Activated CD8-positive, alpha-beta T cell treated with anti-CD3 and anti-CD28 coated beads for 36 hours (primary cell): ENCODE measurements around the gene NTRK2. TPM values are rescaled to one million over a fixed set of nuclear protein-coding genes. Genes with fewer than 3 reads are reported as not detected.

ENCODE experiments used
- ATAC-seq: fragments of 200-7000 bp; cut with Tn5 transposase; one replicate; pipeline ENCODE4 v1.10.0; 2021; ENCODE audit warnings: mild to moderate bottlenecking, moderate library complexity
- CTCF ChIA-PET: fragments of 350-600 bp; sonication (Branson Sonifier 250); formaldehyde crosslinking; loops from one replicate; lab custom pipeline; 2021; ENCODE audit warnings: antibody characterized with exemption; lab: Charles Lee
- POLR2A ChIA-PET: fragments of 350-600 bp; sonication (Branson Sonifier 250); formaldehyde crosslinking; loops from one replicate; lab custom pipeline; 2021; ENCODE audit warnings: antibody characterized with exemption; lab: Charles Lee
- DNase-seq: peaks from one replicate; pipeline ENCODE4 v3.0.0-alpha.2; 2020
- H3K27ac Mint-ChIP-seq: one replicate; pipeline ENCODE4 v1.8.0; 2021; ENCODE audit warnings: mild to moderate bottlenecking, mixed read lengths
- H3K27me3 Mint-ChIP-seq: one replicate; pipeline ENCODE4 v1.8.0; 2021; ENCODE audit warnings: mixed read lengths
- H3K36me3 Mint-ChIP-seq: one replicate; pipeline ENCODE4 v1.8.0; 2021; ENCODE audit warnings: low read depth, mixed read lengths
- H3K4me1 Mint-ChIP-seq: one replicate; pipeline ENCODE4 v1.8.0; 2021; ENCODE audit warnings: low read depth, mixed read lengths
- H3K4me3 Mint-ChIP-seq: one replicate; pipeline ENCODE4 v1.8.0; 2021; ENCODE audit warnings: mild to moderate bottlenecking, moderate library complexity, mixed read lengths
- H3K9me3 Mint-ChIP-seq: one replicate; pipeline ENCODE4 v1.8.0; 2021; ENCODE audit warnings: mixed read lengths
- CTCF ChIP-seq: fragments of 200-600 bp; IDR thresholded peaks from one replicate; pipeline ENCODE4 v1.8.0; 2022; ENCODE audit warnings: antibody characterized with exemption, mild to moderate bottlenecking
- intact Hi-C: fragments of 100-400 bp; cut with micrococcal nuclease; formaldehyde crosslinking; loops from one replicate; pipeline ENCODE4 v1.10.0; 2022
- total RNA-seq, 2 experiments: library from RNA; stranded (reverse); gene quantifications; one replicate each; pipeline ENCODE4 v1.2.3, GENCODE V29; 2021

The NTRK2 gene
- total RNA-seq, 2 experiments from 2014 or later = 0.07 to 0.09 TPM

- CTCF ChIA-PET = no interaction called here
- no peaks in the 10 kb centered on the region for H3K9me3 Mint-ChIP-seq
- ATAC-seq = no peak
These were observed 384.5 kb downstream of the NTRK2 start for GRCh38 chr9:85054017-85054416.

DNA sequence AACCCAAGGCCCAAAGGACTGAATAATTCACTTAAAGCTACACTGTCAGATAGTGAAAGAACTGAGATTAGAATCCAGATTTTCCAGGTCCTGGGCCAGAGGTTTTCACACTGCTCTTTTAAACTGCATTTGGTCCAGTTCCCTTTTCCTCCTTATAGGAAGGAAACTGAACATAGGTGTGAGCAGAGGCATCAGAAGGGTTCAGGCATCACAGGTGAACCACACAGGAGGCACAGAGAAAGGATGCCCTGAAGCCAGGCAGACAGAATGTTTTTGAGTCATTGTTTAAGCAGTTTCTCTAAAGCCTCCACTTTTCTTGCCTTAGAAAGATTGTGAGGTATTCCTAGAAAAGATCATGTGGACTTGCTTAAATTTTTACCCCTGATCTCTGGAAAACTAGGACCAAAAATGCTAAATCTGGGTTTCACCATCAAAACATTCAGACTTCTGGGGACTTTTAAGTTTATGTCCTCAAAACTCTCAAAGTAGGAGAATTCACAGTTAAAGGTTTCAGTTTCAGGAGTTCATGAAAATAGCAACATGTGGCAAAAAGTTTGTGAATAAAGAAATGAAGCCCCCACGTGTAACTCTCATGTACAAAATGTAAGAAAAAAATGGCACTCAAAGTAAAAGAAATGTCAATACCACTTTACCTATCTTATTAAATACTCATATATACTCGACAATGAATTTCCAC is 386.1 kb downstream of the NTRK2 start:
- TF ChIP-seq CTCF = no peak
- ATAC-seq = no peak
- POLR2A ChIA-PET = no interaction called here
- CTCF ChIA-PET = no interaction called here
- no peaks in the 10 kb centered on the region for H3K9me3 Mint-ChIP-seq
- H3K4me1 Mint-ChIP-seq = no peaks in the 10 kb centered on the region
- no peak for DNase-seq
- peaks cover 15% of the 10 kb centered on the region for H3K27me3 Mint-ChIP-seq
- no peak overlapping the region for H3K4me3 Mint-ChIP-seq
- no peaks in the 10 kb centered on the region for H3K36me3 Mint-ChIP-seq
- no peak overlapping the region for H3K27ac Mint-ChIP-seq
- intact Hi-C loops = no loop called here

More at GRCh38 chr9:85054017-85054416, 384.5 kb downstream of the NTRK2 start:
- Mint-ChIP-seq H3K27ac (no peak overlapping the region), H3K4me3 (no peak overlapping the region), H3K27me3 (peaks cover 17% of the 10 kb centered on the region), H3K36me3 (no peaks in the 10 kb centered on the region), H3K4me1 (no peaks in the 10 kb centered on the region)
- intact Hi-C loops = no loop called here
- TF ChIP-seq CTCF = no peak
- no peak for DNase-seq
- POLR2A ChIA-PET = no interaction called here

DNA sequence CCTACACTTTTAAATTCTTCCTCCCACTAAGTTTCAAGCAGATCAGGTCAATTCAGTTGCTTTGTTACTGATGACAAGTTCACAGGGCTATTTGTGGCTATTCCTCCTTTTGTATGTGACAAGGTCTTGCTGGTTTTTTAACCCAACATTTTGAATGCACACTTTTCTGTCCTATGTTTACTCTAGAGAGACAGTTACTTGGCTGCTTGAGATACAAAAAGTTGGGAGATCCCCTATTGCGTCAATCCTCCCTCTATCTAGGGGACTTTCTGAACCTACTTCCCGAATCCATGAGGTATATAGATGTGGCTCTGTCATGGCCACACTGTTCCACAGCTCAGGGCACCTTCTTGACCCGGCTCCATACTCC is 386.7 kb downstream of the NTRK2 start:
- Mint-ChIP-seq H3K27ac (no peak overlapping the region), H3K9me3 (no peaks in the 10 kb centered on the region), H3K36me3 (no peaks in the 10 kb centered on the region), H3K27me3 (peaks cover 14% of the 10 kb centered on the region), H3K4me1 (no peaks in the 10 kb centered on the region), H3K4me3 (no peak overlapping the region)
- DNase-seq (no peak), ATAC-seq (no peak)
- intact Hi-C loops = no loop called here
- ChIA-PET CTCF (no interaction called here), POLR2A (no interaction called here)
- TF ChIP-seq CTCF = no peak

GRCh38 chr9:85061969-85062368 is 392.4 kb downstream of the NTRK2 start:
- no peak for TF ChIP-seq CTCF
- Mint-ChIP-seq H3K27me3 (peaks cover under 1% of the 10 kb centered on the region), H3K27ac (no peak overlapping the region), H3K9me3 (peaks cover 2% of the 10 kb centered on the region), H3K36me3 (no peaks in the 10 kb centered on the region), H3K4me3 (no peak overlapping the region), H3K4me1 (no peaks in the 10 kb centered on the region)
- ChIA-PET POLR2A (no interaction called here), CTCF (interaction anchor here (0.8 kb wide), 1 partner anchor 17 kb away, joined by 3 read pairs; no protein-coding TSS in a partner anchor)
- intact Hi-C loops = no loop called here
- ATAC-seq (no peak), DNase-seq (no peak)

DNA sequence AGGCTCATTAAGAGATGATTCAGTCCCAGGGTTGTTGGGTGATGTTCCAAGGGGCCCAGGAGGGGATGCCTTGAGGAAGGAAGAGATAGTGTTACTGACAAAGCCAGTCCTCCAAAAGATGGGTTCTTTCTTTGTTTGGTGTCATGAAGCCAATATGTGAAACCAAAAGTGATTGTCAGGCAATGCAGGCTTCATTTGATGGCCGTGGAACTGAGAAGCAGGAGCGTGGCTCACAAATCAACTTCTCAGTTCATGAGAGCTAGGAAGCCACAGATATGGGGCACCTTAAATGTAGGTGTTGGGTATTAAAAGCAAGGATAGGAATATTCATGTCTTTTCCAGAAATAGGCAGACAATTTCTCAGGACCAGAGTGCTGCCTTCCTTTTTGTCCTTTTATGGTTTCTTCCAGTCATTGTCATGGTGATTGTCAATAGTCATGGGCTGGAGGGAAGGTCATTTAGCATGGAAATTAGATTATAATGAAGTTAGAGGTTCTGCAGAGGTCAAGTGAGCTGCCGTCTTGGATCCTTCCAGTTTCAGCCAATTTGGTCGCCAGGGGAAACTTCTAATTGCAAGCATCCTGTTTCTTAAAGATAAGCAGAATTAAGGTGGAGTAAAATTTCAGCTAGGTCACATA is 393.0 kb downstream of the NTRK2 start:
- CTCF ChIA-PET = no interaction called here
- intact Hi-C loops = no loop called here
- Mint-ChIP-seq H3K27me3 (no peaks in the 10 kb centered on the region), H3K4me3 (no peak overlapping the region), H3K27ac (no peak overlapping the region), H3K4me1 (no peaks in the 10 kb centered on the region), H3K9me3 (peaks cover 2% of the 10 kb centered on the region), H3K36me3 (no peaks in the 10 kb centered on the region)
- DNase-seq (no peak), ATAC-seq (no peak)
- no peak for TF ChIP-seq CTCF
- POLR2A ChIA-PET = no interaction called here
